AG04450 (cell line): ENCODE results near the gene AGPAT4. TPM values are rescaled to one million over a fixed set of nuclear protein-coding genes. Genes with fewer than 3 reads are reported as not detected.

Experiments
- CTCF ChIA-PET: fragments of 300-600, 350-600 bp; formaldehyde crosslinking; extraction: SDS; loops from one replicate; lab custom pipeline; 2022; ENCODE audit warnings: antibody characterized with exemption, inconsistent platforms; lab: Charles Lee
- POLR2A ChIA-PET: fragments of 350-600 bp; formaldehyde crosslinking; extraction: SDS; loops from one replicate; lab custom pipeline; 2021; ENCODE audit warnings: antibody characterized with exemption, inconsistent platforms; lab: Yijun Ruan, JAX
- DNase-seq: peaks from one replicate; pipeline ENCODE4 v3.0.0-alpha.2; 2011; ENCODE audit warnings: low read depth, low spot score
- H3K27ac ChIP-seq: one replicate; pipeline ENCODE4 v1.5.1; 2012; ENCODE audit warnings: low read depth, low read length, control low read depth
- H3K27me3 ChIP-seq: one replicate; pipeline ENCODE4 v1.6.0; 2012; ENCODE audit warnings: low read length; ENCODE audit not compliant: control insufficient read depth, insufficient read depth
- H3K4me3 ChIP-seq: 2 replicates; pipeline ENCODE4 v1.5.1; 2011; ENCODE audit warnings: mild to moderate bottlenecking, low read depth, low read length, control low read depth
- H3K9me3 ChIP-seq: 2 replicates; pipeline ENCODE4 v1.5.1; 2012; ENCODE audit warnings: low read length; ENCODE audit not compliant: control insufficient read depth, insufficient read depth
- polyA plus RNA-seq: library from polyadenylated mRNA; depleted of rRNA; stranded (reverse); fragments of >200 nt; gene quantifications from 2 replicates; pipeline ENCODE4 v1.2.3, GENCODE V29; 2011
- TF ChIP-seq, protein P1 (sequence below): IDR thresholded peaks from 2 replicates; pipeline ENCODE4 v1.5.1; 2011; ENCODE audit warnings: low read depth, low read length, control low read depth, inconsistent platforms

Gene AGPAT4
- polyA plus RNA-seq, 1 experiment = 10.0 TPM

DNA sequence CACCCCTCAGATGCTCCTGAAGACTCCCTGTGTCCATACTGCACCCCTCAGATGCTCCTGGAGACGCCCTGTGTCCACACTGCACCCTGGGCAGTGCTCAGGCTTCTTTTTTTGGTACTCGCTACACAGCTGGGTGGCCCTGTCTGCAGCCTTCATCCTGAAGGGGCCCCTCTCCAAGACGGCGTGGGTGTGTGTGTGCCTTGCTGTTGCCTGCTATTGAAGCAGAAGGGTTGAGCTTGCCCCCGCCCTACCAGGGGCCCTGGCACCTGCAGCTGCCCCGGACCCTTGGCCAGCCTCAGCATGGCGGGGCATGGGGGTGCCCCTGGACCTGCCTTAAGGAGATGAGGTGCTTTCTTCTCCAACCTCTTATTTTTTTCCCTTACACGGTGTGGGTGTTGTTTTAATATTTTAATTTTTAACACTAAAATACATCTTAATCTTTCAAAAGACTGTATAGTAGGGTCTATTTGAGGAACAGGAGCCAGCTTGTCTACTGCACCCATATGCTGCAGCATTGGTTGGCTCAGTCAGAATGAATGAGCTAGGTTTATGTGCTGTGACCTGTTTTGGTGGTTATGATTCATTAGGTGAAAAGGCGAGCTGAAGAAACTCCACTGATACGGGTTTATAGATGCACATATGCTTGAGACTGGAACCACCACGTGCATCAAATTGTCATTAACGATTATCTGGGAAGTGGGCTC, 135.9 kb downstream of the AGPAT4 start:
- TF ChIP-seq, protein P1, sequence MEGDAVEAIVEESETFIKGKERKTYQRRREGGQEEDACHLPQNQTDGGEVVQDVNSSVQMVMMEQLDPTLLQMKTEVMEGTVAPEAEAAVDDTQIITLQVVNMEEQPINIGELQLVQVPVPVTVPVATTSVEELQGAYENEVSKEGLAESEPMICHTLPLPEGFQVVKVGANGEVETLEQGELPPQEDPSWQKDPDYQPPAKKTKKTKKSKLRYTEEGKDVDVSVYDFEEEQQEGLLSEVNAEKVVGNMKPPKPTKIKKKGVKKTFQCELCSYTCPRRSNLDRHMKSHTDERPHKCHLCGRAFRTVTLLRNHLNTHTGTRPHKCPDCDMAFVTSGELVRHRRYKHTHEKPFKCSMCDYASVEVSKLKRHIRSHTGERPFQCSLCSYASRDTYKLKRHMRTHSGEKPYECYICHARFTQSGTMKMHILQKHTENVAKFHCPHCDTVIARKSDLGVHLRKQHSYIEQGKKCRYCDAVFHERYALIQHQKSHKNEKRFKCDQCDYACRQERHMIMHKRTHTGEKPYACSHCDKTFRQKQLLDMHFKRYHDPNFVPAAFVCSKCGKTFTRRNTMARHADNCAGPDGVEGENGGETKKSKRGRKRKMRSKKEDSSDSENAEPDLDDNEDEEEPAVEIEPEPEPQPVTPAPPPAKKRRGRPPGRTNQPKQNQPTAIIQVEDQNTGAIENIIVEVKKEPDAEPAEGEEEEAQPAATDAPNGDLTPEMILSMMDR = no peak
- POLR2A ChIA-PET = no interaction called here
- Histone ChIP-seq H3K4me3 (no peak overlapping the region), H3K27ac (no peak overlapping the region), H3K9me3 (peaks cover 4% of the 10 kb centered on the region; the same call in 1 of the 2 replicates), H3K27me3 (no peaks in the 10 kb centered on the region)
- DNase-seq = no peak
- CTCF ChIA-PET = interaction anchor here (1.0 kb wide), 1 partner anchor 233 kb away, joined by 3 read pairs; no protein-coding TSS in a partner anchor

DNA sequence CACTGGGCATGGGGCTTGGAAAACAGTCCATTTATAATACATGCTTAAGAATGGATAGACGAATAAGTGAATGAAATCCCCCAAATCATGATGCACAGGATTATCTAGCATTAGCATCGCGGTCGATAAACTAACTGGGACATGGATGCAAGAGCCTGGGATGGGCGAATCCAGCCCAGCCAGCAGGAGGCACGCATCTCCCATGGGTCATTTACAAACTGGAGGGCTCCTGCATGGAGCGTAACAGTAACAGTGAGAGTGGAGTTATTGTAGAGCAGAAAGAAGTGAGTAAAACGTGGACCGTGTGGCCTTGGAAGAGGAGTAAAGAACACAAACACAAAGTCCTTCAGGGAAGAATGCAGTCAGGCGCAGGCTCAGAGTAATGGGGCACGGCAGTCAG, 136.5 kb downstream of the AGPAT4 start:
- TF ChIP-seq, protein P1 = no peak
- POLR2A ChIA-PET = no interaction called here
- DNase-seq = no peak
- no peak overlapping the region for H3K4me3 ChIP-seq
- CTCF ChIA-PET = no interaction called here
- H3K9me3 ChIP-seq = peaks cover under 1% of the 10 kb centered on the region; the same call in 1 of the 2 replicates
- no peaks in the 10 kb centered on the region for H3K27me3 ChIP-seq
- H3K27ac ChIP-seq = no peak overlapping the region

DNA sequence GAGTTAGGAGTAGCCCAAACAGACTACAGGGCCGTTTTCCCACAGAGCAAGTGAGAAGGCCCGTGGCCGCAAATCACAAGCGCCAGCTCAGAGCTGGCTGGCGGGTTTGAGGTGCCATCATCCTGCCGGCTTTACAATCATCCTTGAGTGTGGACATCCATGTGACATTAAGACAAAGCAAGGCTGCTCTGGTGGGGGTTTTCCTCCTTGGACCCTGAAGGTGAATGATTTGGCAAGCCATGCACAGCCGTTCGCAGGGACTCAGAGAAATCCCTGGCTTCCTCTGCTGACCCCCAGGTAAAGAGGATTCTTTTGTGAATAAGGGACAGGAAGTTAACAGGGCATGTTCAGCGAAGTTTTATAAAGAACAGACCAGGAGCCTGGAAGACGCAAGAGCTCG, 137.2 kb downstream of the AGPAT4 start:
- POLR2A ChIA-PET = no interaction called here
- H3K27ac ChIP-seq = no peak overlapping the region
- DNase-seq = no peak
- TF ChIP-seq, protein P1 = no peak
- CTCF ChIA-PET = no interaction called here
- H3K9me3 ChIP-seq = no peaks in the 10 kb centered on the region; the same call in 1 of the 2 replicates
- H3K4me3 ChIP-seq = no peak overlapping the region
- H3K27me3 ChIP-seq = no peaks in the 10 kb centered on the region

DNA sequence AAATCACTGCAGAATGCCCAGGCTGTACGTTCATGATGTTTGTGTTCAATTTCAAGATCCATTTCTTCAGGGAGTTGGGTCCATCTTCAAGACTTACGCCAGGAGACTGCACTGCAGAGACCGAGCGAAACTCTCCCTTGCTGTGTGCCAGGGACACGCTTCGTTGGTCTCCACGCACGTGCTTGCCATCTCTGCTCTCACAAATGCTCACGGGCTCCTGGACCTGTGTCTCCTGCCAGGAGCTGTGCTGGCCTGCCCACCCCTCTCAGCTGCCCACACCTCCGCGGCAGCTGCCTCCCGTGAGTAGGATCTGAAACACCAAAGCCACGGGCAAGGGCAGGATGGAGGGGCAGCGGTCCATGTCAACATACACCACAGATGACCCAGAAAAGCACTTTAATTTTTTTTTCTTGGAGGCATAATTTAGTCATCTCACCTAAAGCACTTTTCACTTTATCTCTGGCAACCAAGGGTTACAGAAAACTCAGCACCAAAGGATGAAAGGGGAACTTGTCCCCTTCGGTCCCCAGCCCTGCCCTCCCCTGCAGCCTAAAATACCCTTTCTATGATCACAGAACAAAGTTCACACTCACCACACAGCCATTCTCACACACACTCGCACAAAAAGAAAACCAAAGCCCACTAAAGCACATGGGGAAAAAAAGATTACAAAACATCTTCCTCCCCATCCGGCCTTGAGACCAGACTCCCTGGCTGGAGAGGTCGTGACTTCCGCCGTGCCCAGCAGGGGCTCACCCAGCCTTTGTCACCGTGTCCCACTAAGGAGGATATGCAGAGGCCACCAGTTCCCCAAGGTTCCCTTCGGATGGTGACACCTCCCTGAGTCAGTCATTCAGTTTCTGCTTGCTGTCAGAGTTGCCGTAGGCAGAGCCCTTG, 137.9 kb downstream of the AGPAT4 start:
- H3K27ac ChIP-seq = no peak overlapping the region
- TF ChIP-seq, protein P1 = no peak
- POLR2A ChIA-PET = no interaction called here
- no peak overlapping the region for H3K4me3 ChIP-seq
- no peaks in the 10 kb centered on the region; the same call in 1 of the 2 replicates for H3K9me3 ChIP-seq
- no peaks in the 10 kb centered on the region for H3K27me3 ChIP-seq
- CTCF ChIA-PET = interaction anchor here (1.5 kb wide), 1 partner anchor 235 kb away, joined by 9 read pairs; no protein-coding TSS in a partner anchor
- DNase-seq = no peak
